Ascending aorta (tissue), 2 donors: ENCODE results near the gene EQTN. TPM values are rescaled to one million over a fixed set of nuclear protein-coding genes. Genes with fewer than 3 reads are reported as not detected.

Source experiments
- DNase-seq, 2 donors: peaks; one replicate each; pipeline ENCODE4 v3.0.0-alpha.2; 2019; ENCODE audit warnings: low spot score in 2 of 2
- H3K27ac ChIP-seq, 2 donors: fragments of 200-600 bp; sonication (generic); one replicate each; pipeline ENCODE4 v1.5.1; 2016 to 2017; ENCODE audit warnings: mild to moderate bottlenecking in 1 of 2
- H3K27me3 ChIP-seq: fragments of 200-600 bp; sonication (generic); one replicate; pipeline ENCODE4 v1.5.1; 2017
- H3K36me3 ChIP-seq, 2 donors: fragments of 200-600 bp; sonication (generic); one replicate each; pipeline ENCODE4 v1.5.1; 2016
- H3K4me1 ChIP-seq, 2 donors: fragments of 200-600 bp; sonication (generic); one replicate each; pipeline ENCODE4 v1.5.1; 2016 to 2017; ENCODE audit warnings: mild to moderate bottlenecking in 1 of 2
- H3K4me3 ChIP-seq, 2 donors: fragments of 200-600 bp; sonication (generic); one replicate each; pipeline ENCODE4 v1.5.1; 2016 to 2017; ENCODE audit warnings: mild to moderate bottlenecking in 1 of 2
- H3K9me3 ChIP-seq, 2 donors: fragments of 200-600 bp; sonication (generic); one replicate each; pipeline ENCODE4 v1.5.1; 2016
- CTCF ChIP-seq, 3 experiments: fragments of 200-600 bp in 2 of 3; fragments of 450-650 bp in 1 of 3; sonication (generic) in 2 of 3; IDR thresholded peaks; one replicate each; pipeline ENCODE4 v1.5.1; 2016 to 2019; ENCODE audit warnings: antibody characterized with exemption in 3 of 3, mild to moderate bottlenecking in 1 of 3, moderate library complexity in 1 of 3
- intact Hi-C: fragments of 100-400 bp; cut with DNase I; formaldehyde crosslinking; loops from one replicate; pipeline ENCODE4 v1.15.1; 2023
- total RNA-seq: library from RNA; depleted of rRNA; stranded (reverse); fragments of >200 nt; gene quantifications from one replicate; pipeline ENCODE4 v1.1.0, GENCODE V29; 2016

Gene EQTN
- not detected for total RNA-seq

GRCh38 chr9:27297050-27297449 is at the start of gene EQTN:
Gene EQTN, minus strand, starts transcription at chr9:27297150. Its CDS starts 95 bp downstream, at chr9:27297055.
- no peaks in the 10 kb centered on the region for H3K27me3 ChIP-seq
- no peaks in the 10 kb centered on the region for H3K9me3 ChIP-seq
- intact Hi-C loops, result no loop called here
- DNase-seq, result no peak
- H3K36me3 ChIP-seq, result no peaks in the 10 kb centered on the region
- TF ChIP-seq CTCF (IDR thresholded peaks at IDR 0.05), result no peak
- H3K27ac ChIP-seq, result no peak within 1 kb of the TSS
- H3K4me3 ChIP-seq, result no peak within 1 kb of the TSS
- H3K4me1 ChIP-seq, result no peaks in the 10 kb centered on the region

GRCh38 chr9:27344776-27345175 is 47.8 kb upstream of the EQTN start:
- Histone ChIP-seq H3K27me3 (no peaks in the 10 kb centered on the region), H3K4me1 (peaks cover 6 to 32% of the 10 kb centered on the region in 2 donors), H3K4me3 (no peak overlapping the region), H3K36me3 (no peaks in the 10 kb centered on the region), H3K9me3 (no peaks in the 10 kb centered on the region), H3K27ac (no peak overlapping the region)
- TF ChIP-seq CTCF (IDR thresholded peaks at IDR 0.05), result no peak
- no peak for DNase-seq
- intact Hi-C loops, result loop anchor here (5.0 kb wide), 1 partner anchor 48 kb away; no protein-coding TSS in a partner anchor

- DNase-seq, result no peak
- Histone ChIP-seq H3K4me3 (no peak overlapping the region), H3K9me3 (no peaks in the 10 kb centered on the region), H3K4me1 (peaks cover 14 to 51% of the 10 kb centered on the region in 2 donors), H3K36me3 (no peaks in the 10 kb centered on the region), H3K27ac (peak overlapping the region; percentile 74 to 86), H3K27me3 (no peaks in the 10 kb centered on the region)
- TF ChIP-seq CTCF (IDR thresholded peaks at IDR 0.05), result no peak
- intact Hi-C loops, result loop anchor here (5.0 kb wide), 1 partner anchor 51 kb away; no protein-coding TSS in a partner anchor
These were observed 44.8 kb upstream of the EQTN start for GRCh38 chr9:27341545-27342294.

- Histone ChIP-seq H3K36me3 (no peaks in the 10 kb centered on the region), H3K4me1 (peaks cover 14 to 54% of the 10 kb centered on the region in 2 donors), H3K9me3 (no peaks in the 10 kb centered on the region), H3K27ac (peak overlapping the region; percentile 74 to 86), H3K4me3 (no peak overlapping the region), H3K27me3 (no peaks in the 10 kb centered on the region)
- no peak for DNase-seq
- TF ChIP-seq CTCF (IDR thresholded peaks at IDR 0.05), result no peak
- intact Hi-C loops, result loop anchor here (5.0 kb wide), 1 partner anchor 51 kb away; no protein-coding TSS in a partner anchor
These were observed 44.1 kb upstream of the EQTN start for GRCh38 chr9:27340961-27341511.

GRCh38 chr9:27340285-27340674 is 43.3 kb upstream of the EQTN start:
- intact Hi-C loops, result loop anchor here (5.0 kb wide), 1 partner anchor 52 kb away; no protein-coding TSS in a partner anchor
- no peaks in the 10 kb centered on the region for H3K36me3 ChIP-seq
- no peaks in the 10 kb centered on the region for H3K9me3 ChIP-seq
- DNase-seq, result no peak
- H3K27ac ChIP-seq, result peak overlapping the region; percentile 74 to 86
- no peaks in the 10 kb centered on the region for H3K27me3 ChIP-seq
- H3K4me3 ChIP-seq, result no peak overlapping the region
- TF ChIP-seq CTCF (IDR thresholded peaks at IDR 0.05), result no peak
- H3K4me1 ChIP-seq, result peaks cover 14 to 54% of the 10 kb centered on the region in 2 donors
